ENCODE results near the gene PCSK5.

DNA sequence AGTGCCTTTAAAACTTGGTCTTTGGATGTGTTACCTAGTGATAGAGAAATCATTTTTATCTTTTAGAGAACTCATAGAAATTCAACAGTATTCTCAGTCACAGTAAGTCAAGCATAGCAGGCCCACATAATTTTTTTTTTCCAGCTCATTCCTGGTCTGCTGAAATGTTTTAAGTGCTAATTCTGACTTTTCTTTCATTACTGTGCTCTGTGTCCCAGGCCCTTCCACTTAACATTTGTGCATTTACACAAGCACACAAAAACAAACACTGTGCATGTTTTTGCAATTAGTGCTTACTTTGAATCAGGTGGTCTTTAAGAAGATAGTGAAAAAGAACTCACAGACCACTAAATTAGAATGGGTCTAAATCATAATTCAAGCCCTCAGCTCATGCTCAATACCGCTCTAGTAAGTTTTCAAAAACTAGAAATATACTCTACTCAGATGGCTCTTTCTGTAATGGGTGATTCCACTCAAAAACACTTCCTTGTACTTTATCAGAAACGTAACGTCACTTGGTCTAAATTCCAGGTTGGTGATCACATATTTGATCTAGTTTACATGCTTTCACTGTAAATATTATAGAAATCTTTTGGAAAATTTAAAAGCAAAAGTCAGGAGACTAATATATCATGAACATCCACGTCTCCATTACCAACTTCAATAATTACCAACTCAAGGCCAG is 107.8 kb downstream of the PCSK5 start:
- TF ChIP-seq, protein P1, sequence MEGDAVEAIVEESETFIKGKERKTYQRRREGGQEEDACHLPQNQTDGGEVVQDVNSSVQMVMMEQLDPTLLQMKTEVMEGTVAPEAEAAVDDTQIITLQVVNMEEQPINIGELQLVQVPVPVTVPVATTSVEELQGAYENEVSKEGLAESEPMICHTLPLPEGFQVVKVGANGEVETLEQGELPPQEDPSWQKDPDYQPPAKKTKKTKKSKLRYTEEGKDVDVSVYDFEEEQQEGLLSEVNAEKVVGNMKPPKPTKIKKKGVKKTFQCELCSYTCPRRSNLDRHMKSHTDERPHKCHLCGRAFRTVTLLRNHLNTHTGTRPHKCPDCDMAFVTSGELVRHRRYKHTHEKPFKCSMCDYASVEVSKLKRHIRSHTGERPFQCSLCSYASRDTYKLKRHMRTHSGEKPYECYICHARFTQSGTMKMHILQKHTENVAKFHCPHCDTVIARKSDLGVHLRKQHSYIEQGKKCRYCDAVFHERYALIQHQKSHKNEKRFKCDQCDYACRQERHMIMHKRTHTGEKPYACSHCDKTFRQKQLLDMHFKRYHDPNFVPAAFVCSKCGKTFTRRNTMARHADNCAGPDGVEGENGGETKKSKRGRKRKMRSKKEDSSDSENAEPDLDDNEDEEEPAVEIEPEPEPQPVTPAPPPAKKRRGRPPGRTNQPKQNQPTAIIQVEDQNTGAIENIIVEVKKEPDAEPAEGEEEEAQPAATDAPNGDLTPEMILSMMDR (IDR thresholded peaks at IDR 0.05; ENCODE audit: poor library complexity, severe bottlenecking): no peak
- no peak for TF ChIP-seq RAD21 (conservative IDR thresholded peaks at IDR 0.05)

All from neural cell (in vitro differentiated cells).